CD14-positive monocyte (primary cell): ENCODE measurements around the gene TBC1D22A. TPM values are rescaled to one million over a fixed set of nuclear protein-coding genes. Genes with fewer than 3 reads are reported as not detected.

ENCODE experiments used
- DNase-seq, 3 donors: peaks; one replicate each; pipeline ENCODE4 v3.0.0-alpha.2; 2011 to 2022
- H2AFZ ChIP-seq: 2 replicates; pipeline ENCODE4 v1.6.0; 2012; ENCODE audit warnings: mild to moderate bottlenecking, low read depth, low read length, inconsistent platforms; ENCODE audit not compliant: insufficient read depth, poor library complexity, severe bottlenecking
- H3K27ac ChIP-seq, 2 donors: 1 replicate in 1 of 2; 2 replicates in 1 of 2; pipeline ENCODE4 v1.5.1; 2012 to 2013; ENCODE audit warnings: low read length in 2 of 2, control low read depth in 1 of 2, inconsistent platforms in 1 of 2, low read depth in 1 of 2, mild to moderate bottlenecking in 1 of 2
- H3K27me3 ChIP-seq, 2 donors: one replicate each; pipeline versions ENCODE4 v1.6.0 to v1.6.1; 2011 to 2013; ENCODE audit warnings: low read length in 2 of 2; ENCODE audit not compliant: control insufficient read depth in 2 of 2, insufficient read depth in 2 of 2
- H3K36me3 ChIP-seq, 2 donors: replicated peaks in 1 of 2; 1 replicate in 1 of 2; 2 replicates in 1 of 2; pipeline versions ENCODE4 v1.5.1 to v1.6.1; 2012 to 2013; ENCODE audit warnings: low read length in 2 of 2, control low read depth in 1 of 2, inconsistent platforms in 1 of 2, mild to moderate bottlenecking in 1 of 2; ENCODE audit not compliant: insufficient read depth in 2 of 2, control insufficient read depth in 1 of 2
- H3K4me1 ChIP-seq, 2 donors: 1 replicate in 1 of 2; 2 replicates in 1 of 2; pipeline versions ENCODE4 v1.5.1 to v1.6.1; 2012 to 2013; ENCODE audit warnings: low read length in 2 of 2, control low read depth in 1 of 2, inconsistent platforms in 1 of 2, mild to moderate bottlenecking in 1 of 2, moderate library complexity in 1 of 2; ENCODE audit not compliant: insufficient read depth in 2 of 2, control insufficient read depth in 1 of 2
- H3K4me2 ChIP-seq: replicated peaks from 2 replicates; pipeline ENCODE3; 2012; ENCODE audit warnings: low read length, moderate library complexity, mild to moderate bottlenecking; ENCODE audit not compliant: poor library complexity, severe bottlenecking; ENCODE audit errors: extremely low read depth
- H3K4me3 ChIP-seq, 3 experiments: fragments of 200-600 bp in 1 of 3; sonication (generic) in 1 of 3; replicated peaks in 1 of 3; 1 replicate in 2 of 3; 2 replicates in 1 of 3; pipeline ENCODE4 v1.5.1; 2011 to 2013; ENCODE audit warnings: low read length in 3 of 3, mild to moderate bottlenecking in 3 of 3, control low read depth in 2 of 3, low read depth in 2 of 3, inconsistent platforms in 1 of 3, moderate library complexity in 1 of 3
- H3K79me2 ChIP-seq: 2 replicates; pipeline ENCODE4 v1.6.0; 2012; ENCODE audit warnings: mild to moderate bottlenecking, control low read depth, inconsistent platforms, low read length, moderate library complexity; ENCODE audit not compliant: insufficient read depth
- H3K9ac ChIP-seq: 2 replicates; pipeline ENCODE4 v1.6.0; 2017; ENCODE audit warnings: low read length, mild to moderate bottlenecking; ENCODE audit not compliant: insufficient read depth, poor library complexity, severe bottlenecking
- H3K9me3 ChIP-seq, 2 donors: replicated peaks in 1 of 2; 1 replicate in 1 of 2; 2 replicates in 1 of 2; pipeline versions ENCODE4 v1.5.1 to v1.6.1; 2012 to 2013; ENCODE audit warnings: low read length in 2 of 2, control low read depth in 1 of 2; ENCODE audit not compliant: control insufficient read depth in 1 of 2, insufficient read depth in 1 of 2
- H4K20me1 ChIP-seq: 2 replicates; pipeline ENCODE4 v1.6.0; 2012; ENCODE audit warnings: mild to moderate bottlenecking, low read length, control low read depth, moderate library complexity; ENCODE audit not compliant: insufficient read depth
- H3K27ac Mint-ChIP-seq, 7 donors: one replicate each; pipeline ENCODE4 v1.8.0; 2020; ENCODE audit warnings: mild to moderate bottlenecking in 7 of 7, mixed read lengths in 7 of 7, moderate library complexity in 6 of 7, inconsistent platforms in 2 of 7
- H3K27me3 Mint-ChIP-seq, 3 donors: one replicate each; pipeline ENCODE4 v1.8.0; 2021 to 2022; ENCODE audit warnings: low read depth in 3 of 3, mild to moderate bottlenecking in 3 of 3, mixed read lengths in 3 of 3, moderate library complexity in 3 of 3, inconsistent platforms in 1 of 3
- H3K36me3 Mint-ChIP-seq, 2 donors: one replicate each; pipeline ENCODE4 v1.8.0; 2020; ENCODE audit warnings: mixed read lengths in 2 of 2, inconsistent platforms in 1 of 2, mild to moderate bottlenecking in 1 of 2
- H3K4me1 Mint-ChIP-seq: one replicate; pipeline ENCODE4 v1.8.0; 2020; ENCODE audit warnings: mild to moderate bottlenecking, mixed read lengths
- H3K4me3 Mint-ChIP-seq, 2 donors: one replicate each; pipeline ENCODE4 v1.8.0; 2020; ENCODE audit warnings: mild to moderate bottlenecking in 2 of 2, mixed read lengths in 2 of 2, moderate library complexity in 1 of 2
- H3K9me3 Mint-ChIP-seq, 7 donors: one replicate each; pipeline ENCODE4 v1.8.0; 2020 to 2022; ENCODE audit warnings: mixed read lengths in 7 of 7, mild to moderate bottlenecking in 6 of 7, moderate library complexity in 6 of 7, inconsistent platforms in 2 of 7
- WGBS: methylation state at CpG from one replicate; pipeline ENCODE4 v1.1.5; 2013; ENCODE audit warnings: missing lambda C conversion rate; ENCODE audit not compliant: insufficient coverage; 5-methylcytosine and 5-hydroxymethylcytosine counted together
- intact Hi-C, 2 donors: fragments of 100-400 bp; cut with micrococcal nuclease; formaldehyde crosslinking; loops; one replicate each; pipeline versions ENCODE4 v1.15.0 to v1.15.1; 2023
- polyA plus RNA-seq, 3 donors: library from polyadenylated mRNA; depleted of rRNA in 1 of 3; unstranded in 2 of 3; stranded (reverse) in 1 of 3; fragments of 300-500 nt in 2 of 3; fragments of >200 nt in 1 of 3; fragmentation: Illumina TruSeq in 2 of 3; gene quantifications; 1 replicate in 2 of 3; 2 replicates in 1 of 3; pipeline ENCODE4 v1.2.3, GENCODE V29; 2012 to 2021
- TF ChIP-seq, protein P1 (sequence below): fragments of 200-600 bp; IDR thresholded peaks from one replicate; pipeline ENCODE4 v1.8.0; 2022; ENCODE audit warnings: antibody characterized with exemption, mild to moderate bottlenecking

TBC1D22A gene
- polyA plus RNA-seq, 3 donors, result 25.9 to 36.2 (median 29.5) TPM

DNA sequence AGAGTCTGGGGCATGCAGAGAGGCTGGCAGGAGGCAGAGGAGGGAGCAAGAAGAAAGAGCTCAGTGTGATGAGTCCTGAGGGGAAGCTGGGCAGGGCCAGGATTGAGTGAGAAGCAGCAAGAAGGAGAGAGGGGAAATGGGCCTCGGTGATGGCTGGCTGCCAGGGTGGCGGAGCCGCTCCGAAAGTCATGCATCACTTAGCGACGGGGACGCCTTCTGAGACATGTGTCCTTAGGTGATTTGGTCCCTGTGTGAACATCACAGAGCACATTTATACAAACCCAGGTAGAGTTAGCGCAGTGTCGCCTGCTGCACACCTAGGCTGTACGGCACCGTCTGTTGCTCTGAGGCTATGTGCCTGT lies 15.1 kb downstream of the TBC1D22A start:
- Histone ChIP-seq H2AFZ (no peak overlapping the region), H3K79me2 (peaks cover 89% of the 10 kb centered on the region), H3K27me3 (no peaks in the 10 kb centered on the region), H3K4me1 (peaks cover 55 to 56% of the 10 kb centered on the region in 2 donors), H3K27ac (peak overlapping the region; percentile 46 to 59), H4K20me1 (peaks cover 49% of the 10 kb centered on the region), H3K9me3 (no peaks in the 10 kb centered on the region), H3K4me2 (peak overlapping the region; percentile 31), H3K4me3 (peak overlapping the region in 1 of 3 experiments; percentile 19), H3K9ac (no peak overlapping the region), H3K36me3 (peaks cover 4 to 11% of the 10 kb centered on the region in 2 donors)
- peaks cover 0 to 2% (median 1%) of the 10 kb centered on the region in 3 donors for H3K27me3 Mint-ChIP-seq
- intact Hi-C loops, result loop anchor here in 1 of 2 donors (2.0 kb wide), 1 partner anchor 13 kb away; no protein-coding TSS in a partner anchor
- H3K9me3 Mint-ChIP-seq, result peaks cover 0 to 3% (median 0%) of the 10 kb centered on the region in 7 donors
- H3K4me3 Mint-ChIP-seq, result peak overlapping the region; percentile 64 to 68
- DNase-seq, result peak; percentile 76 to 82 (median 81)
- TF ChIP-seq, protein P1, sequence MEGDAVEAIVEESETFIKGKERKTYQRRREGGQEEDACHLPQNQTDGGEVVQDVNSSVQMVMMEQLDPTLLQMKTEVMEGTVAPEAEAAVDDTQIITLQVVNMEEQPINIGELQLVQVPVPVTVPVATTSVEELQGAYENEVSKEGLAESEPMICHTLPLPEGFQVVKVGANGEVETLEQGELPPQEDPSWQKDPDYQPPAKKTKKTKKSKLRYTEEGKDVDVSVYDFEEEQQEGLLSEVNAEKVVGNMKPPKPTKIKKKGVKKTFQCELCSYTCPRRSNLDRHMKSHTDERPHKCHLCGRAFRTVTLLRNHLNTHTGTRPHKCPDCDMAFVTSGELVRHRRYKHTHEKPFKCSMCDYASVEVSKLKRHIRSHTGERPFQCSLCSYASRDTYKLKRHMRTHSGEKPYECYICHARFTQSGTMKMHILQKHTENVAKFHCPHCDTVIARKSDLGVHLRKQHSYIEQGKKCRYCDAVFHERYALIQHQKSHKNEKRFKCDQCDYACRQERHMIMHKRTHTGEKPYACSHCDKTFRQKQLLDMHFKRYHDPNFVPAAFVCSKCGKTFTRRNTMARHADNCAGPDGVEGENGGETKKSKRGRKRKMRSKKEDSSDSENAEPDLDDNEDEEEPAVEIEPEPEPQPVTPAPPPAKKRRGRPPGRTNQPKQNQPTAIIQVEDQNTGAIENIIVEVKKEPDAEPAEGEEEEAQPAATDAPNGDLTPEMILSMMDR, result no peak
- peak overlapping the region; percentile 68 to 98 (median 94) for H3K27ac Mint-ChIP-seq
- WGBS, result 16% methylated on average over 10 of the region's 11 CpGs
- H3K4me1 Mint-ChIP-seq, result peaks cover 59% of the 10 kb centered on the region
- H3K36me3 Mint-ChIP-seq, result peaks cover 41 to 50% of the 10 kb centered on the region in 2 donors

GRCh38 chr22:46779023-46779422 lies 16.6 kb downstream of the TBC1D22A start:
- Mint-ChIP-seq H3K4me3 (no peak overlapping the region), H3K36me3 (peaks cover 41 to 48% of the 10 kb centered on the region in 2 donors), H3K4me1 (peaks cover 49% of the 10 kb centered on the region), H3K9me3 (peaks cover 0 to 3% (median 0%) of the 10 kb centered on the region in 7 donors), H3K27ac (no peak overlapping the region), H3K27me3 (peaks cover 0 to 2% (median 1%) of the 10 kb centered on the region in 3 donors)
- no peaks in the 10 kb centered on the region for H3K27me3 ChIP-seq
- peaks cover 4 to 19% of the 10 kb centered on the region in 2 donors for H3K36me3 ChIP-seq
- DNase-seq, result no peak
- no peak overlapping the region for H3K9ac ChIP-seq
- H3K27ac ChIP-seq, result no peak overlapping the region
- intact Hi-C loops, result no loop called here
- peaks cover 41 to 45% of the 10 kb centered on the region in 2 donors for H3K4me1 ChIP-seq
- WGBS, result no CpG with 5 or more reads among the region's 4 CpGs
- peaks cover 93% of the 10 kb centered on the region for H3K79me2 ChIP-seq
- no peak overlapping the region for H2AFZ ChIP-seq
- no peak overlapping the region for H3K4me2 ChIP-seq
- H3K4me3 ChIP-seq, result no peak overlapping the region
- H3K9me3 ChIP-seq, result no peaks in the 10 kb centered on the region
- H4K20me1 ChIP-seq, result peaks cover 64% of the 10 kb centered on the region
- TF ChIP-seq, protein P1, result no peak
